Measurements from ENCODE around the gene DHCR24. TPM values are rescaled to one million over a fixed set of nuclear protein-coding genes. Genes with fewer than 3 reads are reported as not detected.

DHCR24 gene, protein sequence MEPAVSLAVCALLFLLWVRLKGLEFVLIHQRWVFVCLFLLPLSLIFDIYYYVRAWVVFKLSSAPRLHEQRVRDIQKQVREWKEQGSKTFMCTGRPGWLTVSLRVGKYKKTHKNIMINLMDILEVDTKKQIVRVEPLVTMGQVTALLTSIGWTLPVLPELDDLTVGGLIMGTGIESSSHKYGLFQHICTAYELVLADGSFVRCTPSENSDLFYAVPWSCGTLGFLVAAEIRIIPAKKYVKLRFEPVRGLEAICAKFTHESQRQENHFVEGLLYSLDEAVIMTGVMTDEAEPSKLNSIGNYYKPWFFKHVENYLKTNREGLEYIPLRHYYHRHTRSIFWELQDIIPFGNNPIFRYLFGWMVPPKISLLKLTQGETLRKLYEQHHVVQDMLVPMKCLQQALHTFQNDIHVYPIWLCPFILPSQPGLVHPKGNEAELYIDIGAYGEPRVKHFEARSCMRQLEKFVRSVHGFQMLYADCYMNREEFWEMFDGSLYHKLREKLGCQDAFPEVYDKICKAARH
- 53.3 and 57.6 TPM in 2 replicates for total RNA-seq

DNA sequence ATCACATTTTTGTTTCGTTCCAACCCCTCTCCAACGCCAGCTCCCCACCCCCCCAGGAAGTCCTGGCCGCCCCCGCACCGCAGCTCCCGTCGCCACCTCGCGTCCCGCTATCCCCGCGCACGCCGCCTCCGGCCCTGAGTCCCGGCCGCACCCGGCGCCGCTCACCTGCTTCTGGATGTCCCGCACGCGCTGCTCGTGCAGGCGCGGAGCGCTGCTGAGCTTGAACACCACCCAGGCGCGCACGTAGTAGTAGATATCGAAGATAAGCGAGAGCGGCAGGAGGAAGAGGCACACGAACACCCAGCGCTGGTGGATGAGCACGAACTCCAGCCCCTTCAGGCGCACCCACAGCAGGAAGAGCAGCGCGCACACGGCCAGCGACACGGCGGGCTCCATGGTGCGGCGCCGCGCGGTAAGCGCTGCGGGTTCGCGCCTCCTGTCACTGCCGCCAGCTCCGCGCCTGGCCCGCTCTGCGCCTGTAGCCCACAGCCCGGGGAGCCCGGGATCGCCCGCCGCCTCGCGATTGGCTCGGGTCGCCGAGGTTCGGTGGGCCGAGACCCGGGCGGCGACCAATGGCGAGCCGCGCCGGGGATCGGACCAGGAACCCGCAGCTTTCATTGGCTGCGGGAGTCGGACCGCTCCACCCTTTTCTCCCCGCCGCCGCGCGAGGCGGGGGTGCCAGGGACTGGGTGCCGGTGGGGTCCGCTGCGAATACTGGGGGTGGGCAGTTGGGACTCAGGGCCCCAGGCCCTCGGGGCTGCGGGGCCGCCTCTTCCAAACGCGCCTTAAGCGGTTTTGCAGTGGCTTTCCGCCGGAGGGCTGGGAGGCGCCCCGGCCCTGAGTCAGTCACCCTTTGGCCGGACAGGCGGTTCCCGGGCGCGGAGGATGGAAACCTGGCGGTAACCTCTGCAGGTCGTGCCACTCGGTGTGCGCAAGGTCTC, at the start of gene DHCR24:
Gene DHCR24, minus strand, starts transcription at position 472 of the 941 bp plus-strand sequence. Its CDS starts 76 bp downstream, at position 396.

DNA sequence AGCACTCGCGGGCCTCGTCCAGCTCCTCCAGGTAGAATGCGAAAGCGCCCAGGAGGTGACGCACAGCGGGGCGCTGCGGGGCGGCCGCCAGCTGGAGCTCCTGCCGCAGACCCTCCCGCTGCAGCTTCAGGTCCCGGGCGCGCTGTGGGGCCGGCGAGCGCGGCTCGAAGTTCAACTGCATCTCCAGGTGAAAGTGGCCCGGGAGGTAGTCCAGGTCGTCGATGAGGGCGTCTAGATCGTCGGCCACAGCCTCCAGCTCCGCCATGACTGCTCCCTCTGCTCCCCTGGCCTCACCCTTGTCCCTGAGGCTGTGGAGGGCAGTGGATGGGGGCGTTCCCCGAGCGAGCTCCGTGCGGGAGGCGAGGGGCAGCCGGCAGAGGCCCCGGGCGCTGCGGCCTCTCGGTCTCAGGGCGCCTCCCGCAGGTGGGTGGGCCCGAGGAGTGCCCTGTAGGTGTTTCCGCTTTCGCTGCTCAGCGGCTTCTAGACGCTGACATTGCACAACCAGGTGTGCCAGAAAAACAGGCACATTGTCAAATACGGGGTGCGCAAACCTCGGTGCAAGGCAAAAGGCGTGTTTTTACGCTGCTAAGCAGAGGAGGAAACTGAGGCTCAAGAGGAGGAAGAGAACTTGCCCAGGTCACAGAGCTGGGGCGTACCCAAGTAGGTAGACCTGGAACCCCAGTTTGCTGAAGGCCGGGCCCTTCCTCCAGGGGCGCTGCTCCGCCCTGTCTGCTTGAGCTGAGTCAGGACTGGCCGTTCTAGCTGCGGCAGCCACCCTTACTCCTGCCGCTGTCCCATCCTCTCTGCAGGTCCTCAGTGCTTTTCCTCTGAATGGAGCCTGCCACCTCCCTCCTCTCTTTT, 85.9 kb downstream of the DHCR24 start, which contains the start of gene TTC22:
Gene TTC22, minus strand, starts transcription at position 425 of the 861 bp plus-strand sequence. Its CDS starts 160 bp downstream, at position 265.

Other genes with a start within 250 kb of the DHCR24 start
- gene MROH7, start 245.4 kb downstream of the DHCR24 start, total RNA-seq, result 0.16 and 1.6 TPM in 2 replicates
- gene TTC4, start 171.3 kb downstream of the DHCR24 start, total RNA-seq, result 15.0 and 17.3 TPM in 2 replicates
- gene PARS2, start 122.7 kb downstream of the DHCR24 start, total RNA-seq, result 3.2 and 4.1 TPM in 2 replicates
- not detected in 2 replicates for gene TTC22, start 85.9 kb downstream of the DHCR24 start, total RNA-seq
- gene TMEM61, start 93.4 kb upstream of the DHCR24 start, total RNA-seq, result not detected in 2 replicates
- gene BSND, start 111.7 kb upstream of the DHCR24 start, total RNA-seq, result not detected in 2 replicates
- 0.94 and 1.1 TPM in 2 replicates for gene PCSK9, start 152.4 kb upstream of the DHCR24 start, total RNA-seq